ENCODE data around the gene GABRA4.

GABRA4 gene

GRCh38 chr4:46927201-46927600 is 66.2 kb downstream of the GABRA4 start:
- DNase-seq: no peak

GRCh38 chr4:46924789-46925529 is 68.4 kb downstream of the GABRA4 start:
- no peak for DNase-seq

DNA sequence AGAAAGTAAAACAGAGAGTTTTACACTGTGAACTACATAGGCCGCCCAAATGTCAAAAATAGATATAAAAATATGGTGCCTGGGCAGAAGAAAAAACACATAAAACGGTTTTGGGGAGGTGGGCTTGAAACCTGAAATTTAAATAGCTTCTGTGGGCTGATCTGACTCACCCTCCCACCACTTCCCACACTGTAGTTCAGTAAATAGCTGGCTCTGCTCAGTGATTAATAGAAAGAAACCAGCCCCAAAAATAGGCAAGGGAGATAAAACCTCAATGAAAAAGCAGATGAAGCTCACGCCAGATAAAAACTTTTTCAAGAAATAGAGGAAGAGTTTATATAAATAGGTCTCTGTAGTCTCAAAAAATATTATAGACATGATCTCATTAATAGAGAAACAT is 71.2 kb downstream of the GABRA4 start:
- DNase-seq: no peak

DNA sequence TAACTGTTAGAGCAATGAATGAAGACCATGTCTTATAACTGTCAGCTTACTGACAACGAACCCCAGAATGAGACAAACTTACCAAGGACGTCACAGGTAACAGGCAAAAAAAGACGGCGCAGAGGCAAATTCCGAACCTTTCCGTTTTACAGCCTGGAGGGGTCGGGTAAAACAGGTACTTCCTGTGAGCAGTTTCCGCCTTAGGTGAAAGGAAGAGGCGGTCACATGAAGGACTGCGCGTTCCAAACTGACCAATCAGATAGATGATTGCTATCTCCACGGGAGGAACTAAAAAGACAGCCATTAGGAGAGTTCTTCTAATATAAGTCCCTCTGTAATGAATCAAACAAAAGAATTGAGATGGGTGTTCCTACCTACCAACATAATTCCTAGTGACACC is 84.3 kb downstream of the GABRA4 start, which contains the start of gene COX7B2:
Gene COX7B2, minus strand, starts transcription at position 168 of the 400 bp plus-strand sequence. CDS start 174,053 bp downstream, outside the sequence.
- DNase-seq: no peak

DNA sequence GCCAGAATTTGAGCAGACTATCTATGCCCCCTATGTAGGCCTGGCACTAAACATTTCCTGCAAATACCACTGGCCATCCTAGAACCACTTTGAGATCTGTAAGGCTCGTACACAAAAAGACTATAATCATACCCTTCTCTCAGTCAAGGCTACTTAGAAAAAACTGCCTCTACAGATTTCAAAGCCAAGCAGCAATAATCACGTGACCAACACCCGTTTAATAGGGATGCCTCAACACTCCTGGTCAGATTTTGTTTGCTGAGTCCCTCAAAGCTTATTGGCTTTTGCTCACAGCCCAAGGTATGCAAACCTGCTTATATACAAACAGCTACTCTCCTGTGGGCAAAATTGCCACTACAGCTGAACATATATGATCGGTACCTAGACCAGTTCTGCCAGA is 85.2 kb downstream of the GABRA4 start:
- DNase-seq: no peak

DNA sequence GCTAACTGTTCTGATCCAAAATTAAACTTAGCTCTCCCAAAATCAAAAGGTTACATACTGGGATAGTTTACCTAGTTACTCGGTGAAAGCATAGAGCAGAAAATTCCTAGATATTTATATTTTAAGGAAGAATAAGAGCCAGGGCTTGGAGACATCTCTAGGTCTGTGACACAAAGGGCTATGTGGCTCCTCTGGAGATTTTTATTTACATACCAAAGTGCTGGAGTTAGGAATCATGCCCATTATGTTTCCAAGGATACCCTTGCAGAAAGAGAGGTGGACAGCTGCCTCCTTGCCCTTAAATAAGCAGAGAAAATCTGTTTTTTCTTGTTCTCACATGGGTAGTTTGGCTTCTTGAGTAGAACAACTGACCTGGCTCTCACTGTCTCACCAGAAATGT is 93.3 kb downstream of the GABRA4 start:
- no peak for DNase-seq

- no peak for DNase-seq
These were observed 98.6 kb downstream of the GABRA4 start for GRCh38 chr4:46894826-46895225.

DNA sequence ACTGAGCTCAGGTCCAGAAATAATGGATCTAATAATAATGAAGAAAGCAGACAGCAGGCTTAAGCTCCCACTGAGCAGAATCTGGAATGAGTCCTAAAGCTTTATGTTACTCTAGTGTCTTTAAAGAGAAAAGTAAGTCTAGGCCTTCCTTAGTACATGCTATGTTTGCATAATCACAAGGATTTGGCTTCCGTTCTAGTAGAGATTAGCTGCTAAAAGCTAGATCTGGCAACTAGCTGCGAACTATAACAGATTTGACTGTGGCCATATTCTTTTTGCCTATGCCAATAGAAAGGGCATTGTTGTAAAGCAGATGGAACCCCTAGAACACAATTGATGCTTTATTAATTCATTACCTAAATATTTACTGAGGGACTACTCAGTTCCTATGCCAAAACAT is 103.3 kb downstream of the GABRA4 start:
- DNase-seq: no peak

DNA sequence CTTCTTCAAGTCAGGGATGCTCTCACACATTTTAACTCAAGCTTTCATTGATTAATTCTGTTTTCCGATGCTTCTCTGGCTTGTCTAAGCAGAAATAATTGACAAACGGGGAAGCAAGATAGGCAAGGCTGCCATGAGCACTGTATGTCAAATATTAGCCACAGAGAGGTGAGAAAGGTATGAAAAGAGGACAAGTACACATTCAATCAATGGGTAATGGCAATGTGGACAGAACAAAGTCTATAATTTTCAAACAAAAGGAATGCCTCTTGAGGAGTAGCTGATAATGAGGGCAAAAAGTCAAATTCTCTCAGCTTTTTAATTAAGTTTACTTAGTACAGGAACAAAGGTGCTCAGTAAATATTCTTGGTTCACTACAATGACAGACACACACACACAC is 104.0 kb downstream of the GABRA4 start:
- DNase-seq: no peak

DNA sequence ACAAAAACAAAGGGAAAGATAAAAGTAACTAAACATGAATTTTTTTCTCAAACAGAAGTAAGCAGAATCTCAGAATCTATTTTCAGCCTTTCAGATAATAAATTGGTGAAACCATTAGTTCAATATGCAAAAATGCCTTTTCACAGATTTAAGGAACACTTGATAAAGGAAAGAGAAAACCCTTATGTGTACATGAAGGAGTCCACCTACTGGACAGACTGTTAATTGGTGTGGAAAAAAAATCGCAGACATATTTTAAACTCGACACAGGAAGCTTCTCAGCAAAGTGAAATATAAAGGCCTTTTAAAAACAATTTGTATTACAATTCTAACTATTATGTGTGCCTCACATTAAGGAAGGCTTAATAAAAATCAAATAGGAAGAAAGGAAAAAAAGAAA is 106.7 kb downstream of the GABRA4 start:
- DNase-seq: no peak

DNA sequence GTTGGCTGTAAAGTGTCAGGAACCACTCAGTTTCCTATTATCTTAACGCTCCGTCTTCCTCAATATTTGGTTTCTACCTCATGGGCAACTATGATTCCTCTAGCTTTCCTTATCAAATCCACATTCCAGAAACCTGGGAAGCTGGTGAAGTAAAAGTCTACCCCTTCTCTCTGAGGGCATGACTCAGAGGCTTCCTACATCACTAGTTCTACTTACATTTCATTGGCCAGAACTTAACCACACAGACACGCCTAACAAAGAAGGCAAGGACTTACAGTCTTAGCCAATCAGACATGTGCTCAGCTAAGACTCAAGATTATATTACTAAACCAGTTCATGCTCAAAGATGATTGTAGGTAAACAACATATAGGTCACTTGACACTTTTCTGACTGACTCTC is 114.7 kb downstream of the GABRA4 start:
- no peak for DNase-seq

GRCh38 chr4:46874811-46875210 is 118.6 kb downstream of the GABRA4 start:
- DNase-seq: no peak

- no peak for DNase-seq
These were observed 123.0 kb downstream of the GABRA4 start for GRCh38 chr4:46870411-46870810.

Measured in activated CD4-positive, alpha-beta T cell treated with anti-CD3 and anti-CD28 coated beads, Interleukin-2, amount 50 U/mL, for 48 hours (primary cell).